ENCODE measurements around the gene IL4. TPM values are rescaled to one million over a fixed set of nuclear protein-coding genes. Genes with fewer than 3 reads are reported as not detected.

The IL4 gene
- total RNA-seq, 4 donors from 2014 or later: not detected

GRCh38 chr5:132658381-132659302, 15.1 kb upstream of the IL4 start:
- H3K9me3 ChIP-seq: no peaks in the 10 kb centered on the region
- no peak for DNase-seq
- intact Hi-C loops (cut with DNase I; ENCODE audit: low total_unique reads): no loop called here
- peaks cover 0 to 11% of the 10 kb centered on the region in 2 donors for H3K4me1 ChIP-seq
- no peak overlapping the region for H3K27ac ChIP-seq
- H3K36me3 ChIP-seq: no peaks in the 10 kb centered on the region
- peaks cover 8 to 10% of the 10 kb centered on the region in 2 donors for H3K27me3 ChIP-seq
- no peak for TF ChIP-seq POLR2A (IDR thresholded peaks at IDR 0.05)
- no peak for TF ChIP-seq CTCF (IDR thresholded peaks at IDR 0.05)
- H3K4me3 ChIP-seq: no peak overlapping the region

GRCh38 chr5:132659598-132660493, 13.9 kb upstream of the IL4 start:
- Histone ChIP-seq H3K4me3 (no peak overlapping the region), H3K27ac (no peak overlapping the region), H3K9me3 (no peaks in the 10 kb centered on the region), H3K27me3 (peaks cover 3 to 10% of the 10 kb centered on the region in 2 donors), H3K36me3 (no peaks in the 10 kb centered on the region), H3K4me1 (peaks cover 0 to 11% of the 10 kb centered on the region in 2 donors)
- TF ChIP-seq POLR2A (IDR thresholded peaks at IDR 0.05) (no peak), CTCF (IDR thresholded peaks at IDR 0.05) (no peak)
- no peak for DNase-seq
- intact Hi-C loops (cut with DNase I; ENCODE audit: low total_unique reads): no loop called here

- Histone ChIP-seq H3K36me3 (no peaks in the 10 kb centered on the region), H3K4me1 (peaks cover 0 to 3% of the 10 kb centered on the region in 2 donors), H3K27me3 (peaks cover 0 to under 1% of the 10 kb centered on the region in 2 donors), H3K27ac (no peak overlapping the region), H3K4me3 (no peak overlapping the region), H3K9me3 (no peaks in the 10 kb centered on the region)
- TF ChIP-seq CTCF (IDR thresholded peaks at IDR 0.05) (no peak), POLR2A (IDR thresholded peaks at IDR 0.05) (no peak)
- DNase-seq: no peak
- intact Hi-C loops (cut with DNase I; ENCODE audit: low total_unique reads): no loop called here
These were observed 12.4 kb upstream of the IL4 start for GRCh38 chr5:132661231-132662003.

- intact Hi-C loops (cut with DNase I; ENCODE audit: low total_unique reads): no loop called here
- H3K27me3 ChIP-seq: no peaks in the 10 kb centered on the region
- H3K9me3 ChIP-seq: no peaks in the 10 kb centered on the region
- H3K27ac ChIP-seq: no peak overlapping the region
- H3K4me3 ChIP-seq: no peak overlapping the region
- no peaks in the 10 kb centered on the region for H3K4me1 ChIP-seq
- TF ChIP-seq POLR2A (IDR thresholded peaks at IDR 0.05) (no peak), CTCF (IDR thresholded peaks at IDR 0.05) (no peak)
- no peaks in the 10 kb centered on the region for H3K36me3 ChIP-seq
- DNase-seq: no peak
These were observed 11.8 kb upstream of the IL4 start for GRCh38 chr5:132662004-132662401.

All from uterus (tissue), 4 donors.